COLO829 (cell line): ENCODE data around the gene DTX3.
A peak's percentile ranks its signal among the peaks of the same experiment; 100 is the strongest.
"Not testable (repeated sequence)": the region's sequence is repeated elsewhere in the genome, so short reads cannot be mapped to it uniquely, and the experiment has no call there.

Experiments used
- DNase-seq: peaks from one replicate; pipeline ENCODE4 v3.0.0; 2012; ENCODE audit warnings: low spot score

DTX3 gene

GRCh38 chr12:57604454-57604991 is at the start of gene DTX3:
DTX3 (plus strand) TSS chr12:57604824; CDS start chr12:57606518, 1,694 bp downstream.
- DNase-seq, result peak; percentile 18

- DNase-seq, result no peak
Observed at GRCh38 chr12:57554897-57555296, 49.7 kb upstream of the DTX3 start.

- no peak for DNase-seq
Observed at GRCh38 chr12:57558864-57559263, 45.8 kb upstream of the DTX3 start.

GRCh38 chr12:57560516-57560915 is 44.1 kb upstream of the DTX3 start:
- DNase-seq, result no peak

DNA sequence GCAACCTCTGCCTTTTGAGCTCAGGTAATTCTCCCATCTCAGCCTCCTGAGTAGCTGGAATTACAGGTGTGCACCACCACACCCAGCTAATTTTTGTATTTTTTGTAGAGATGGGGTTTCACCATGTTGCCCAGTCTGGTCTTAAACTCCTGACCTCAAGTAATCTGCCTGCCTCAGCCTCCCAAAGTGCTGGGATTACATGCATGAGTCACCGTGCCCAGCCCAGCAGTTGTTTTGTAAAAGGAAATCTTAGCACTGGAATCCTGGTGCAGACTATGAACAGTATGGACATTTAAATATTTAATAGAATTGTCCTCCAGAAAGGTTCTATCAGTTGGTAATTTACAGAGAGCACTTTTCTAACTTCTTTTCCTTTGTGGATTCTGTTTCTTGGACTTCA is 43.5 kb upstream of the DTX3 start:
- not testable (repeated sequence) for DNase-seq

DNA sequence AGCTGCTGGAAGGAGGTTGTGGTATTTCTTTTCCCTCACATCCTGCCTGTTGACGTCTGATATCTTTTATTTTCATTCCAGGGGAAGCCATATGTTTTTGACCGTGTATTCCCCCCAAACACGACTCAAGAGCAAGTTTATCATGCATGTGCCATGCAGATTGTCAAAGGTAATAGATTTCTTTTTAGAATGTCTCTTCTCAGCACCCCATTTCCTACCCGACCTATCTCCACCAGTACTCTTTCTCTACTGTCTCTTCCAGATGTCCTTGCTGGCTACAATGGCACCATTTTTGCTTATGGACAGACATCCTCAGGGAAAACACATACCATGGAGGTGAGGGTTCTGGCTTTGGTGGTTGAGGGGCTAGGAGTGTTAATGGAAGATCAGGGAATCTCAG is 41.3 kb upstream of the DTX3 start:
- no peak for DNase-seq

DNA sequence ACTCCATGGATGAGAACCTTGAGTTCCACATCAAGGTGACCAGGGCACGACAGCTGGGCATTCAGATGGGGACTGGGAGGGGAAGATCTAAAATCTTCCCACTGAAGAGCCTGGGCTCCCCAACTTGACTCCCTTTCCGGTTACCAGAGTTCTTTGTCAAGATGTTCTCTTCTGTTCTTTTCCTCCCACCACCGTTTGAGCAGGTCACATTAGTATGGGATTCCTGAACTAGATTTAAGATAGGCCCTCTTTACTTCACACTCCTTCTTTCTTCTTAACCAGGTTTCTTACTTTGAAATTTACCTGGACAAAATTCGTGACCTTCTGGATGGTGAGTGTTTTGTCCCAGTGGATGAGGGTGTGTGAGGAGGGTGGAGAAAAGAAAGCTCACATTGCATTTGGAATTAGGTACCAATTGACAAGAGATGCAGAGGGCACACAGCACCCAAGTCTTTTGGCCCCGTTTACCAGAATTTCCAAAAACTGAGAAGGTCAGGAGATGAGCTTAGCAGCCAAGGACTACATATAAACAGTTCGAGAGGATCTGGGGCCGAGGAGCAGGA is 40.4 kb upstream of the DTX3 start:
- DNase-seq, result no peak

DNA sequence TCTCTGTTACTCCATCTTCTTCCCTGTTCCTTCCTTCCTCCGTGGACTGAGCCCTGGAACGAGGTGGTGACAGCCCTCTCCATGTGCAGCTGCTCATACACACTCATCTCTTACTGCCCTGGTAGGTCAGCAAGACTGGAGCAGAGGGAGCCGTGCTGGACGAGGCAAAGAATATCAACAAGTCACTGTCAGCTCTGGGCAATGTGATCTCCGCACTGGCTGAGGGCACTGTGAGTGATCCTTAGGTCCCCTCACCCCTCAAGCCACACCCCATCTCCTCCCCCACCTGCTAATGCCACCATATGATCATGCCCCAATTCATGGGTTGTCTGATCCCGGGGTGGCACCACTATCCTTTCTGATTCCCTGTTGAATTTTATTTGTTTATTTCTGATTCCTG is 35.8 kb upstream of the DTX3 start:
- no peak for DNase-seq

- DNase-seq, result no peak
Observed at GRCh38 chr12:57569858-57570257, 34.8 kb upstream of the DTX3 start.

GRCh38 chr12:57570438-57570837 is 34.2 kb upstream of the DTX3 start:
- not testable (repeated sequence) for DNase-seq

DNA sequence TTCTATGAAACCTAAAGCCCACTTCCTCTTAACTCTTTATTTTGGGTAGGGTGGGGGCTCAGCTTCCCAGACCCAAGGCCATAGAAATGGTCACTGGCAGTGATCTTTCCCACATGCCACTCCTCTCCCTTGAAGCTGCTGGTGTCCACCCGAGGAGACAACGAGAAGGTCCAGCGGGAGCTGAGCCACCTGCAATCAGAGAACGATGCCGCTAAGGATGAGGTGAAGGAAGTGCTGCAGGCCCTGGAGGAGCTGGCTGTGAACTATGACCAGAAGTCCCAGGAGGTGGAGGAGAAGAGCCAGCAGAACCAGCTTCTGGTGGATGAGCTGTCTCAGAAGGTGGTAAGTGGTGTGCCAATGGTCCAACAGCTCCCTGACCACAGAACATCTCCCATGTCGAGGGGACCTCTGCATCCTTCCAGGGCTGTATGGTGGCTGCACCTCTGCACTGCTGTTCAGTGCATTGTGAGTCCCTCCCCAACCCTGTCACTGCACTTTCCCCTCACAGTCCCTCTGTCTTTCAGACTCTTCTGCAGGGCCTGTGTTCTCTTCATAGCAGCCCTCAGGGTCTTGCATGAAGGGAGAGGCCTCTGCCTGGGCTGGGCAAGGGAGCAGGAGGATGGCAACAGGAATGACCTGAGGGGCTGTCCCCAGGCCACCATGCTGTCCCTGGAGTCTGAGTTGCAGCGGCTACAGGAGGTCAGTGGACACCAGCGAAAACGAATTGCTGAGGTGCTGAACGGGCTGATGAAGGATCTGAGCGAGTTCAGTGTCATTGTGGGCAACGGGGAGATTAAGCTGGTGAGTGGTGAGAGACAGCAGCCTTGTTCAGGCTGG is 32.5 kb upstream of the DTX3 start:
- no peak for DNase-seq

GRCh38 chr12:57574795-57575194 is 29.8 kb upstream of the DTX3 start:
- no peak for DNase-seq

- DNase-seq, result no peak
Observed at GRCh38 chr12:57575771-57576612, 28.6 kb upstream of the DTX3 start.

GRCh38 chr12:57576613-57577160 is 27.9 kb upstream of the DTX3 start:
- DNase-seq, result no peak

- DNase-seq, result no peak
Observed at GRCh38 chr12:57577981-57578758, 26.5 kb upstream of the DTX3 start.

- DNase-seq, result no peak
Observed at GRCh38 chr12:57579011-57579410, 25.6 kb upstream of the DTX3 start.

GRCh38 chr12:57579677-57580465 is 24.8 kb upstream of the DTX3 start:
- no peak for DNase-seq

DNA sequence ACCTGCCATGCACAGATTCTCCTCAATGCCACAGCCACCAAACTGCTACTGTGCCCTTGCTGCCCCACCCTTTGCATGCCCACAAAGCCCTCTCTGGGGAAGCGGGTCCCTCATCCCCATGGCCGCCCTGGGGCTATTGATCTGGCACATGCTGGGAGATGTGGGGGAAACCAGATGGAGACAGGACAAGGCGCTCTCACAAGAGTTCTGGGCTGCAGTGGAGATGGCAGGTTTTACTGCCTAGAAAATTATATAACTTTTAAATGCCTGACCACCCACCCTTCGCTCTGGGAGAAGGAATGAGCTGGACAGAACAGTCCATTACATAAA is 24.2 kb upstream of the DTX3 start:
- DNase-seq, result no peak

GRCh38 chr12:57581802-57582201 is 22.8 kb upstream of the DTX3 start:
- DNase-seq, result no peak

DNA sequence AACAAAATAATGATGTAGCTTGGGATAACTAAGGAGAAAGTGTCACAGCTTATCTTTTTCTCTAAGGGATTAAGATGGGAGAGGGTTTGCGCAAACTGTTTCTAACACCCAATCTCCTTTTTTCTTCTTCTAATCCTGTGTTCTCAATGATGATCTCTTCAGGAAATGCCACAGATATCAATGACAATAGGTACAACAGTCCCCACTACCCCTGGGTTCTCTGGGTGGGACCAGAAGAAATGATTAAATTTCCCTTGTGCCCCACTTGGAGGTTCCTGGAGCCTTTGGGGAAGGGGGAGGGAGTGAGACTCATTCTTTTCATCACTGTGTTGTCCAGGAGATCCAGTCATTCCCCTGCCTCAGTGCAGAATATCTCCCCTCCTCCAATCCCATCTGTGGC is 22.2 kb upstream of the DTX3 start:
- DNase-seq, result no peak
